ENCODE data around the gene EXT2. TPM values are rescaled to one million over a fixed set of nuclear protein-coding genes. Genes with fewer than 3 reads are reported as not detected.

Gene EXT2
- total RNA-seq (20.2 TPM), polyA plus RNA-seq (19.3 TPM)
- long read RNA-seq, donor 1: 0 reads
- long read RNA-seq, donor 2: 0 reads
- long read RNA-seq, donor 3, transcript EXT2-210 (14 exons, 3,136 nt): major isoform, 7 of 15 reads
- long read RNA-seq, donor 3, partial matches to known transcripts: 8 of 15 reads
- long read RNA-seq, donor 3, other reads (novel, unspliced or antisense): 0 of 15 reads
- long read RNA-seq, donor 4, partial matches to known transcripts: 0 of 3 reads
- long read RNA-seq, donor 4, other reads (novel, unspliced or antisense): 0 of 3 reads
- long read RNA-seq, donor 5, transcript EXT2-210 (14 exons, 3,136 nt): major isoform, 6 of 14 reads
- long read RNA-seq, donor 5, partial matches to known transcripts: 8 of 14 reads
- long read RNA-seq, donor 5, other reads (novel, unspliced or antisense): 0 of 14 reads
- long read RNA-seq, donor 6, partial matches to known transcripts: 0 of 4 reads
- long read RNA-seq, donor 6, other reads (novel, unspliced or antisense): 0 of 4 reads
- long read RNA-seq, donor 7, partial matches to known transcripts: 0 of 3 reads
- long read RNA-seq, donor 7, other reads (novel, unspliced or antisense): 0 of 3 reads
- long read RNA-seq, donor 8, partial matches to known transcripts: 0 of 3 reads
- long read RNA-seq, donor 8, other reads (novel, unspliced or antisense): 0 of 3 reads
- long read RNA-seq, donor 9: 0 reads
- long read RNA-seq, donor 10, partial matches to known transcripts: 0 of 3 reads
- long read RNA-seq, donor 10, other reads (novel, unspliced or antisense): 0 of 3 reads

DNA sequence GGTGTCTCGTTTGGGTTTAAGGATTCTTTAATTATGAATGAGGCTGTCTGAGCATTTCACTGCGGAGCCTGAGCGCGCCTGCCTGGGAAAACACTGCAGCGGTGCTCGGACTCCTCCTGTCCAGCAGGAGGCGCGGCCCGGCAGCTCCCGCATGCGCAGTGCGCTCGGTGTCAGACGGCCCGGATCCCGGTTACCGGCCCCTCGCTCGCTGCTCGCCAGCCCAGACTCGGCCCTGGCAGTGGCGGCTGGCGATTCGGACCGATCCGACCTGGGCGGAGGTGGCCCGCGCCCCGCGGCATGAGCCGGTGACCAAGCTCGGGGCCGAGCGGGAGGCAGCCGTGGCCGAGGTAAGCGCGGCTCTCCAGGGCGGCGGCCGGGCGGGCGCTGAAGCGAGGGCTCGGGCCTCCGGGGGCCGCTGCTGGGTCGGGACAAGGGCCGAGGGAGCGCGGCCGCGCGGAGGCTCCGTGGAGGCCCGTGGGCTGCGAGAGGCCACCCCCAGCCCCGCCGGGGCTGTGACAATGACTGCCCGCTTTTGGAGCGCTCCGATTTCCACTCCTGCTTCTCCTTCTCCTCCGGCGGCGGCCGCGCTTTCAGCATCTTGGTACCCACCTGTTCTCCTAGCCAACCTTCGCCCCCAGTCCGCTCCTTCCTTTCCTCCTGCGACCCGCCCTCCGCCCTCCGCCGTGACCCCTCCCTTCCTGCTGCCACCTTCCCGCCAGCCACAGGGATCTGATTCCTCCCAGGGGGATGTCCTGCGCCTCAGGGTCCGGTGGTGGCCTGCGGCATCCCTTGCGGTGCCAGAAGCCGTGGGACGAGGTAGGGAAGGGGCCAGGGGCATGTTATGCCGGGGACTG lies at the start of gene EXT2:
TSS of gene EXT2 (plus strand) at position 173 of the 854 bp plus-strand sequence. CDS start 12,035 bp downstream, outside the sequence.
- under 1% methylated on average over 83 of the region's 83 CpGs for WGBS
- Histone ChIP-seq H3K4me1 (ENCODE audit: control insufficient read depth in 2 of 2, insufficient read depth in 2 of 2, low read length in 2 of 2) (peaks cover 9 to 10% of the 10 kb centered on the region in 2 donors), H3K4me3 (ENCODE audit: low read length in 2 of 2) (peak within 1 kb of the TSS; percentile 58 to 93), H3K27ac (ENCODE audit: low read depth in 1 of 2, low read length in 1 of 2) (peak within 1 kb of the TSS in 1 of 2 donors; percentile 67), H3K9me3 (ENCODE audit: control insufficient read depth in 2 of 2, insufficient read depth in 1 of 2, low read length in 1 of 2) (no peaks in the 10 kb centered on the region), H3K36me3 (ENCODE audit: control insufficient read depth in 2 of 2, insufficient read depth in 2 of 2, low read length in 1 of 2) (no peaks in the 10 kb centered on the region), H3K27me3 (ENCODE audit: control insufficient read depth in 2 of 2, insufficient read depth in 1 of 2, low read length in 1 of 2) (peaks cover 0 to 6% of the 10 kb centered on the region in 2 donors)
- DNase-seq (ENCODE audit: low read depth in 6 of 9, low spot score in 9 of 9): peak; percentile 55 to 86 (median 71)

DNA sequence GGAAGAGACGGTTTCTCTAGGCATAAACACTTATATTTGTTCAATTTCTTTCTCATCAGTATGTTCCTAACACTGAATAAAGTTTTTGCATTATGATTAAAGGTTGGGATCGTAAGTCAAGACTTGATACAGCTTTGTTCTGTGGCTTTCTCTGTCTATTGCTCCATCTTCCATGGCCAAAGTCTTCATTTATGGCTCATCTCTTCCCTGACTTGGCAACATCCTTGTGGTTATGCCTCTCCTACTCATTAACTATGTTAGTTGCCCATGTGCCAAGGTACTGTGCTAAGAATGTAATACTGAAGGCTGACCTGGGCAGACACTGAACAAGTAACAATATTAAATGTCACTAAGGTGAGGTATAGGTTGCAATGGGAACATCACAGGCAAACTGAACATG lies 49.3 kb upstream of the EXT2 start:
- Histone ChIP-seq H3K27me3 (ENCODE audit: control insufficient read depth in 2 of 2, insufficient read depth in 1 of 2, low read length in 1 of 2) (no peaks in the 10 kb centered on the region), H3K4me3 (ENCODE audit: low read length in 2 of 2) (no peak overlapping the region), H3K27ac (ENCODE audit: low read depth in 1 of 2, low read length in 1 of 2) (no peak overlapping the region), H3K36me3 (ENCODE audit: control insufficient read depth in 2 of 2, insufficient read depth in 2 of 2, low read length in 1 of 2) (no peaks in the 10 kb centered on the region), H3K9me3 (ENCODE audit: control insufficient read depth in 2 of 2, insufficient read depth in 1 of 2, low read length in 1 of 2) (no peaks in the 10 kb centered on the region), H3K4me1 (ENCODE audit: control insufficient read depth in 2 of 2, insufficient read depth in 2 of 2, low read length in 2 of 2) (no peaks in the 10 kb centered on the region)
- WGBS: 91% methylated on average over 2 of the region's 2 CpGs
- DNase-seq (ENCODE audit: low read depth in 6 of 9, low spot score in 9 of 9): no peak

DNA sequence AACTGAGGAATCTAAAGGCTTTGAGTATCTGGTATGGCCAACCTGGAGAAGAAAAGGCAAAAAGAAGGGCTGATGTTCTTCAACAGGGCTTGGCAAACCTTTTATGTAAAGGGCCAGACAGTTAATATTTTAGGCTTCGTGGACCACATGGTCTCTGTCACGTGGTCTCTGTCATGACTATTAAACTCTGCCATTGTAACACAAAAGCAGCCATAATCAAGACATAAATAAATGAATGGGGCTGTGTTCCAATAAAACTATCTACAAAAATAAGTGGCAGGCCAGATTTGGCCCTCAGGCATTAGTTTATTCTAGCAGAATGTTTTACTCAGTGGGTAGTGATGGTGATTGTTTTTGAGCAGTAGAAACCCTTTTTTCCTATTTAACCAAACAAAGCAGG lies 48.2 kb upstream of the EXT2 start:
- no peaks in the 10 kb centered on the region for H3K9me3 ChIP-seq (ENCODE audit: control insufficient read depth in 2 of 2, insufficient read depth in 1 of 2, low read length in 1 of 2)
- 88% methylated on average over 2 of the region's 2 CpGs for WGBS

DNA sequence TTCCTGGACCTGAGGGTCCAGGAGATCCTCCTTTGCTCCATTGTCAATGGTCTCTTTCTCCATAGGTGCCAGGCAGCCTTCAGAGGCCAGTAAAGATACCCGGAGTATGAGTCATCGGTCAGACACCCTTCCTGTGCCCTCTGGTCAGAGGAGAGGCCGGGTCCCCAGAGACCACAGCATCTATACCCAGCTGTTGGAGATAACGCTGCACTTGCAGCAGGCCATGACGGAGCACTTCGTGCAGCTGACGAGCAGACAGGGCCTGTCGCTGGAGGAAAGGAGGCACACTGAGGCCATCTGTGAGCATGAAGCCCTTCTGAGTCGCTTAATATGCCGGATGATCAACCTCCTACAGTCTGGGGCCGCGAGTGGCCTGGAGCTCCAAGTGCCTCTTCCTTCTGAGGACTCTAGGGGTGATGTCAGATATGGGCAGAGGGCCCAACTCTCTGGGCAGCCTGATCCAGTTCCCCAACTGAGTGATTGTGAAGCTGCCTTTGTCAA lies 47.5 kb upstream of the EXT2 start, which contains the start of gene ACCSL:
TSS of gene ACCSL (plus strand) at position 51 of the 501 bp plus-strand sequence. CDS start at position 107, 56 bp downstream.
- no peaks in the 10 kb centered on the region for H3K4me1 ChIP-seq (ENCODE audit: control insufficient read depth in 2 of 2, insufficient read depth in 2 of 2, low read length in 2 of 2)
- no peak for DNase-seq (ENCODE audit: low read depth in 6 of 9, low spot score in 9 of 9)
- no peak within 1 kb of the TSS for H3K27ac ChIP-seq (ENCODE audit: low read depth in 1 of 2, low read length in 1 of 2)
- no peak within 1 kb of the TSS for H3K4me3 ChIP-seq (ENCODE audit: low read length in 2 of 2)
- 97% methylated on average over 12 of the region's 12 CpGs for WGBS
- H3K36me3 ChIP-seq (ENCODE audit: control insufficient read depth in 2 of 2, insufficient read depth in 2 of 2, low read length in 1 of 2): no peaks in the 10 kb centered on the region
- H3K9me3 ChIP-seq (ENCODE audit: control insufficient read depth in 2 of 2, insufficient read depth in 1 of 2, low read length in 1 of 2): no peaks in the 10 kb centered on the region
- H3K27me3 ChIP-seq (ENCODE audit: control insufficient read depth in 2 of 2, insufficient read depth in 1 of 2, low read length in 1 of 2): no peaks in the 10 kb centered on the region

More for the DNA sequence above, 48.2 kb upstream of the EXT2 start:
- Histone ChIP-seq H3K4me1 (ENCODE audit: control insufficient read depth in 2 of 2, insufficient read depth in 2 of 2, low read length in 2 of 2) (no peaks in the 10 kb centered on the region), H3K36me3 (ENCODE audit: control insufficient read depth in 2 of 2, insufficient read depth in 2 of 2, low read length in 1 of 2) (no peaks in the 10 kb centered on the region), H3K27me3 (ENCODE audit: control insufficient read depth in 2 of 2, insufficient read depth in 1 of 2, low read length in 1 of 2) (no peaks in the 10 kb centered on the region), H3K27ac (ENCODE audit: low read depth in 1 of 2, low read length in 1 of 2) (no peak overlapping the region), H3K4me3 (ENCODE audit: low read length in 2 of 2) (no peak overlapping the region)
- DNase-seq (ENCODE audit: low read depth in 6 of 9, low spot score in 9 of 9): no peak

DNA sequence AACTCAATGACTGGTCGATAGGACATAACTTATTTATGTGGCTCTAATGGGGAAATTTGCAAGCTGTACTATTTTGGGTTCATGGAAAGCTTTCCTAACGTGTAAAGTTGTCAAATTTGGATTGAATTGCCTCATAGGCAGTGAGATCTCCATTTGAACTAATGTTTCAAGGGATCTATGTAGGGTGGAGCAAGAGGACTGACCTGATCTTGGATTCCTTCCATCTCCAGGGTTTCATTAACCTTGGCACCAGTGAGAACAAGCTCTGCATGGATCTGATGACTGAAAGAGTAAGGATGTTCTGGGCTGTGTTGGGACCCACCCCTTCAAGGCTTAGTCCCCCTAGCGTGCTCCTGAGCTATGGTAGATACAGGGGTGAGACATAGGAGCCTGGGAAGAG lies 45.6 kb upstream of the EXT2 start:
- Histone ChIP-seq H3K4me3 (ENCODE audit: low read length in 2 of 2) (no peak overlapping the region), H3K4me1 (ENCODE audit: control insufficient read depth in 2 of 2, insufficient read depth in 2 of 2, low read length in 2 of 2) (no peaks in the 10 kb centered on the region), H3K27me3 (ENCODE audit: control insufficient read depth in 2 of 2, insufficient read depth in 1 of 2, low read length in 1 of 2) (no peaks in the 10 kb centered on the region), H3K36me3 (ENCODE audit: control insufficient read depth in 2 of 2, insufficient read depth in 2 of 2, low read length in 1 of 2) (no peaks in the 10 kb centered on the region), H3K27ac (ENCODE audit: low read depth in 1 of 2, low read length in 1 of 2) (no peak overlapping the region), H3K9me3 (ENCODE audit: control insufficient read depth in 2 of 2, insufficient read depth in 1 of 2, low read length in 1 of 2) (no peaks in the 10 kb centered on the region)
- no peak for DNase-seq (ENCODE audit: low read depth in 6 of 9, low spot score in 9 of 9)
- 91% methylated on average over 3 of the region's 3 CpGs for WGBS

DNA sequence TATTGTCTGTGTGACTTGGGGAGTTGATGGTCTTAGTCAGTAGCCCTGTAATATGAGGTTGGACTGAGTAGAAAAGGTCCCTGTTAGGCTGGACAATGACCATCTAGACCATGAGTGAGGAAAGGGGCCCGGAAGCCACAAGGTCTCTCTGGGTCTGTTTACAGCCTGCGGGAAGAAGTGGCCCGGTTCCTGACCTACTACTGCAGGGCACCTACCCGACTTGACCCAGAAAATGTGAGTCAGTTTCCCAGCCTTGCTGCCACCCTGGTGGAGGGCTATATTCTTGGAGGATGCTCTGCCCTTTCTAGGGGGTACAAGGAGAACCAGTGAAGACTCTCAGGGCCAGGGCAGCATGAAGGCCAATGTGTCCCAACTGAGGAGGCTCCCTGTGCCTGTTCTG lies 44.3 kb upstream of the EXT2 start:
- Histone ChIP-seq H3K27me3 (ENCODE audit: control insufficient read depth in 2 of 2, insufficient read depth in 1 of 2, low read length in 1 of 2) (no peaks in the 10 kb centered on the region), H3K36me3 (ENCODE audit: control insufficient read depth in 2 of 2, insufficient read depth in 2 of 2, low read length in 1 of 2) (no peaks in the 10 kb centered on the region), H3K27ac (ENCODE audit: low read depth in 1 of 2, low read length in 1 of 2) (no peak overlapping the region), H3K9me3 (ENCODE audit: control insufficient read depth in 2 of 2, insufficient read depth in 1 of 2, low read length in 1 of 2) (no peaks in the 10 kb centered on the region), H3K4me1 (ENCODE audit: control insufficient read depth in 2 of 2, insufficient read depth in 2 of 2, low read length in 2 of 2) (no peaks in the 10 kb centered on the region), H3K4me3 (ENCODE audit: low read length in 2 of 2) (no peak overlapping the region)
- DNase-seq (ENCODE audit: low read depth in 6 of 9, low spot score in 9 of 9): no peak
- 96% methylated on average over 4 of the region's 4 CpGs for WGBS

DNA sequence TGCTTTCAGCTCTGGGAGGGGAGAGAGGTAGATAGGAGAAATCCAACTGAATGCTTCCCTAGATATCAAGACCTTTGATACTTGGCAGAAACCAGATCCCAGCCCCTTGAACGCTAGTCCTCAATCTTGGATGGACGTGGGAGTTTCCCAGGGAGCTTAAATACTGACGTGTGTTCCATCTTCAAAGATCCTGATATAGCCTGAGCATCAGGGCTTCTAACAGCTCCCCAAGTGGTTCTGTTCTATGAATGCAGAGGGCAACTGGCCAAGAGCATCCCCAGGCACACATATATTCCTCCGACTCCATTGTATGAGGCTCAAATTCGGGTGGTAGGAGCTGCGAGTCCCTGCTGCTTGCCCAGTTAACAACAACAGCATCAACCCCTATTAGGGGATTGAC lies 38.1 kb upstream of the EXT2 start:
- H3K27ac ChIP-seq (ENCODE audit: low read depth in 1 of 2, low read length in 1 of 2): no peak overlapping the region
- WGBS: 96% methylated on average over 6 of the region's 6 CpGs
- H3K36me3 ChIP-seq (ENCODE audit: control insufficient read depth in 2 of 2, insufficient read depth in 2 of 2, low read length in 1 of 2): no peaks in the 10 kb centered on the region
- H3K4me3 ChIP-seq (ENCODE audit: low read length in 2 of 2): no peak overlapping the region
- H3K27me3 ChIP-seq (ENCODE audit: control insufficient read depth in 2 of 2, insufficient read depth in 1 of 2, low read length in 1 of 2): no peaks in the 10 kb centered on the region
- no peaks in the 10 kb centered on the region for H3K4me1 ChIP-seq (ENCODE audit: control insufficient read depth in 2 of 2, insufficient read depth in 2 of 2, low read length in 2 of 2)
- no peak for DNase-seq (ENCODE audit: low read depth in 6 of 9, low spot score in 9 of 9)
- no peaks in the 10 kb centered on the region for H3K9me3 ChIP-seq (ENCODE audit: control insufficient read depth in 2 of 2, insufficient read depth in 1 of 2, low read length in 1 of 2)

DNA sequence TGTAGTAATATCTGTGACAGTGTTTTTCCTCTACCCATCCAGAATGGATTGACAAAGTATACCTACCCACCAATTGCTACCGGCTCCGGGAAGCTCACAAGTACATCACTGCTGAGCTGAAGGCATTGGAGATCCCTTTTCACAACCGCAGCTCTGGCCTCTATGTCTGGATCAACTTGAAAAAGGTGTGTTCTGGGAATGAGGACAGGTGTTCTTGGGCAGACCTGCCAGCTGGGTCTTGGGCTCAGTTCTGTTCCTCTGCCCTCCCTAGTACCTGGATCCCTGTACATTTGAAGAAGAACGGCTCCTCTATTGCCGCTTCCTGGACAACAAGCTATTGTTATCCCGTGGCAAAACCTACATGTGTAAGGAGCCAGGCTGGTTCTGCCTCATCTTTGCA lies 37.2 kb upstream of the EXT2 start:
- no peaks in the 10 kb centered on the region for H3K36me3 ChIP-seq (ENCODE audit: control insufficient read depth in 2 of 2, insufficient read depth in 2 of 2, low read length in 1 of 2)
- H3K4me3 ChIP-seq (ENCODE audit: low read length in 2 of 2): no peak overlapping the region
- H3K27me3 ChIP-seq (ENCODE audit: control insufficient read depth in 2 of 2, insufficient read depth in 1 of 2, low read length in 1 of 2): no peaks in the 10 kb centered on the region
- no peaks in the 10 kb centered on the region for H3K9me3 ChIP-seq (ENCODE audit: control insufficient read depth in 2 of 2, insufficient read depth in 1 of 2, low read length in 1 of 2)
- whole genome bisulfite sequencing: 96% methylated on average over 6 of the region's 6 CpGs
- no peaks in the 10 kb centered on the region for H3K4me1 ChIP-seq (ENCODE audit: control insufficient read depth in 2 of 2, insufficient read depth in 2 of 2, low read length in 2 of 2)
- H3K27ac ChIP-seq (ENCODE audit: low read depth in 1 of 2, low read length in 1 of 2): no peak overlapping the region
- no peak for DNase-seq (ENCODE audit: low read depth in 6 of 9, low spot score in 9 of 9)

Data from thymus (tissue), 14 donors.